ENCODE measurements around the gene BLM. TPM values are rescaled to one million over a fixed set of nuclear protein-coding genes. Genes with fewer than 3 reads are reported as not detected.

The BLM gene
- total RNA-seq, 4 donors from 2014 or later, result 11.6 to 18.2 (median 14.5) TPM

GRCh38 chr15:90838139-90838538 is 121.0 kb downstream of the BLM start:
- TF ChIP-seq POLR2A (IDR thresholded peaks at IDR 0.05) (no peak), CTCF (IDR thresholded peaks at IDR 0.05 in 4 of 5, conservative IDR thresholded peaks at IDR 0.05 in 1 of 5) (no peak)
- no peak overlapping the region for H3K4me3 ChIP-seq
- intact Hi-C loops (cut with DNase I; ENCODE audit: low total_unique reads) (no loop called here), in situ Hi-C loops (cut with MboI; ENCODE audit: low sequenced_read_pairs in 4 of 4) (no loop called here)
- H3K4me1 ChIP-seq, result no peaks in the 10 kb centered on the region
- ATAC-seq (no peak), DNase-seq (no peak)
- H3K36me3 ChIP-seq, result no peaks in the 10 kb centered on the region
- H3K27me3 ChIP-seq, result no peaks in the 10 kb centered on the region
- H3K9me3 ChIP-seq, result no peaks in the 10 kb centered on the region
- H3K27ac ChIP-seq, result no peak overlapping the region

- Histone ChIP-seq H3K4me1 (no peaks in the 10 kb centered on the region), H3K9me3 (no peaks in the 10 kb centered on the region), H3K36me3 (no peaks in the 10 kb centered on the region), H3K27me3 (no peaks in the 10 kb centered on the region), H3K27ac (no peak overlapping the region), H3K4me3 (no peak overlapping the region)
- TF ChIP-seq CTCF (IDR thresholded peaks at IDR 0.05 in 4 of 5, conservative IDR thresholded peaks at IDR 0.05 in 1 of 5), result no peak
- TF ChIP-seq POLR2A (IDR thresholded peaks at IDR 0.05), result no peak
- DNase-seq (no peak), ATAC-seq (no peak)
- in situ Hi-C loops (cut with MboI; ENCODE audit: low sequenced_read_pairs in 4 of 4) (no loop called here), intact Hi-C loops (cut with DNase I; ENCODE audit: low total_unique reads) (no loop called here)
These were observed 121.4 kb downstream of the BLM start for GRCh38 chr15:90838544-90838943.

- in situ Hi-C loops (cut with MboI; ENCODE audit: low sequenced_read_pairs in 4 of 4) (no loop called here), intact Hi-C loops (cut with DNase I; ENCODE audit: low total_unique reads) (no loop called here)
- Histone ChIP-seq H3K27me3 (no peaks in the 10 kb centered on the region), H3K4me1 (no peaks in the 10 kb centered on the region), H3K9me3 (no peaks in the 10 kb centered on the region), H3K4me3 (no peak overlapping the region), H3K27ac (no peak overlapping the region), H3K36me3 (no peaks in the 10 kb centered on the region)
- TF ChIP-seq CTCF (IDR thresholded peaks at IDR 0.05 in 4 of 5, conservative IDR thresholded peaks at IDR 0.05 in 1 of 5), result no peak
- DNase-seq (no peak), ATAC-seq (no peak)
These were observed 122.3 kb downstream of the BLM start for GRCh38 chr15:90839187-90840071.

- Histone ChIP-seq H3K36me3 (no peaks in the 10 kb centered on the region), H3K27me3 (no peaks in the 10 kb centered on the region), H3K9me3 (no peaks in the 10 kb centered on the region), H3K27ac (no peak overlapping the region), H3K4me1 (no peaks in the 10 kb centered on the region), H3K4me3 (no peak overlapping the region)
- no peak for TF ChIP-seq CTCF (IDR thresholded peaks at IDR 0.05 in 4 of 5, conservative IDR thresholded peaks at IDR 0.05 in 1 of 5)
- no peak for TF ChIP-seq POLR2A (IDR thresholded peaks at IDR 0.05)
- in situ Hi-C loops (cut with MboI; ENCODE audit: low sequenced_read_pairs in 4 of 4), result no loop called here
- intact Hi-C loops (cut with DNase I; ENCODE audit: low total_unique reads), result no loop called here
- DNase-seq (no peak), ATAC-seq (no peak)
These were observed 123.2 kb downstream of the BLM start for GRCh38 chr15:90840157-90840855.
